Ovary (tissue), 9 donors: Measurements from ENCODE around the gene BLOC1S2. TPM values are rescaled to one million over a fixed set of nuclear protein-coding genes. Genes with fewer than 3 reads are reported as not detected.
"Not testable (repeated sequence)": the region's sequence is repeated elsewhere in the genome, so short reads cannot be mapped to it uniquely, and the experiment has no call there.

Source experiments
- DNase-seq, 5 donors: peaks; one replicate each; pipeline ENCODE4 v3.0.0-alpha.2; 2019 to 2020
- H3K27ac ChIP-seq, 2 donors: fragments of 200-600 bp; one replicate each; pipeline versions ENCODE4 v1.5.1 to v1.8.0; 2019 to 2022
- H3K27me3 ChIP-seq: fragments of 200-600 bp; one replicate; pipeline ENCODE4 v1.8.0; 2022
- H3K36me3 ChIP-seq: fragments of 200-600 bp; sonication (generic); one replicate; pipeline ENCODE4 v1.5.1; 2019
- H3K4me1 ChIP-seq: one replicate; pipeline ENCODE4 v1.8.1; 2013; ENCODE audit warnings: mild to moderate bottlenecking, moderate library complexity; ENCODE audit not compliant: insufficient read depth
- H3K4me3 ChIP-seq: fragments of 200-600 bp; sonication (generic); one replicate; pipeline ENCODE4 v1.5.1; 2017
- H3K9me3 ChIP-seq, 2 donors: fragments of 200-600 bp in 1 of 2; sonication (generic) in 1 of 2; one replicate each; pipeline versions ENCODE4 v1.5.1 to v1.8.1; 2013 to 2019; ENCODE audit warnings: mild to moderate bottlenecking in 1 of 2, moderate library complexity in 1 of 2
- CTCF ChIP-seq, 3 donors: fragments of 450-650 bp in 2 of 3; fragments of 200-600 bp in 1 of 3; IDR thresholded peaks; one replicate each; pipeline versions ENCODE4 v1.5.1 to v1.8.0; 2016 to 2022; ENCODE audit warnings: antibody characterized with exemption in 3 of 3, mild to moderate bottlenecking in 1 of 3
- EP300 ChIP-seq: sonication (generic); formaldehyde crosslinking; IDR thresholded peaks from one replicate; pipeline ENCODE4 v1.6.1; 2017; ENCODE audit warnings: antibody characterized with exemption
- POLR2A ChIP-seq: fragments of 450-650 bp; IDR thresholded peaks from one replicate; pipeline ENCODE4 v1.6.1; 2017; ENCODE audit warnings: antibody characterized with exemption, mild to moderate bottlenecking, moderate library complexity
- WGBS, 3 donors: extraction: QIAGEN DNeasy Blood & Tissue Kit in 1 of 3; methylation state at CpG; one replicate each; pipeline versions ENCODE4 v1.1.5 to v1.1.7; 2013 to 2017; 5-methylcytosine and 5-hydroxymethylcytosine counted together
- intact Hi-C, 4 donors: fragments of 100-400 bp; cut with DNase I; formaldehyde crosslinking; loops; one replicate each; pipeline versions ENCODE4 v1.11.0 to v1.15.1; 2022 to 2023
- polyA plus RNA-seq, 2 donors: library from polyadenylated mRNA; stranded (reverse); fragments of 200-250 nt in 1 of 2; fragments of 350-450 nt in 1 of 2; fragmentation: Illumina TruSeq in 1 of 2; extraction: RNeasy Lipid Tissue Mini Kit (QIAGEN cat#74804) in 1 of 2; gene quantifications; one replicate each; pipeline ENCODE4 v1.2.3, GENCODE V29; 2013 to 2014
- total RNA-seq, 7 donors: library from RNA; depleted of rRNA in 2 of 7; stranded (reverse); fragments of >200 nt in 2 of 7; fragmentation: NEBNext Ultra II Directional in 3 of 7; extraction: Animal tissue kit (Norgen Biotek cat#: 25700) in 3 of 7; gene quantifications; one replicate each; pipeline versions ENCODE4 v1.1.0 to v1.2.4, GENCODE V29; 2016 to 2023
- donor health status: DM: no; HTN: no; CAD: no; lungs with moderate emphysema.
- donor health status: DM: no; HTN: no; CAD: no.
- donor health status: Bipolar disorder and iron deficiency.
- donor health status: DM: yes; HTN: yes; CAD: no.
- donor health status: DM: no; HTN: no; CAD: no.
- donor health status: DM: yes; HTN: yes; CAD: no.

BLOC1S2 gene
- total and polyA plus RNA-seq, 9 donors = 14.4 to 34.4 (median 24.6) TPM

GRCh38 chr10:100282907-100283306 lies 3.6 kb downstream of the BLOC1S2 start:
- Histone ChIP-seq H3K27me3 (no peaks in the 10 kb centered on the region), H3K4me1 (peaks cover 2% of the 10 kb centered on the region), H3K27ac (no peak overlapping the region), H3K4me3 (no peak overlapping the region), H3K36me3 (no peaks in the 10 kb centered on the region), H3K9me3 (no peaks in the 10 kb centered on the region)
- intact Hi-C loops = no loop called here
- TF ChIP-seq POLR2A = no peak
- TF ChIP-seq EP300 = no peak
- no peak for TF ChIP-seq CTCF (IDR thresholded peaks at IDR 0.05)
- 95 to 98% (median 96%) methylated on average over 3 of the region's 3 CpGs for WGBS, 3 donors
- no peak for DNase-seq

- 87 to 97% (median 95%) methylated on average over 14 to 20 of the region's 31 CpGs for WGBS, 3 donors
- H3K4me3 ChIP-seq, H3K4me1 ChIP-seq, intact Hi-C loops, H3K9me3 ChIP-seq, H3K36me3 ChIP-seq, DNase-seq, H3K27me3 ChIP-seq, H3K27ac ChIP-seq: not testable (repeated sequence)
These were observed 9.5 kb downstream of the BLOC1S2 start for GRCh38 chr10:100276971-100277370.

- Histone ChIP-seq H3K27ac (peak within 1 kb of the TSS in 1 of 2 donors; percentile 45), H3K36me3 (no peaks in the 10 kb centered on the region), H3K27me3 (no peaks in the 10 kb centered on the region), H3K4me1 (peaks cover 4% of the 10 kb centered on the region), H3K9me3 (no peaks in the 10 kb centered on the region), H3K4me3 (peak within 1 kb of the TSS; percentile 50)
- TF ChIP-seq CTCF (IDR thresholded peaks at IDR 0.05) = peak in 1 of 3 donors; percentile 14
- peak; percentile 54 for TF ChIP-seq POLR2A
- TF ChIP-seq EP300 = no peak
- intact Hi-C loops = no loop called here
- DNase-seq = peak; percentile 82 to 91 (median 85)
- 1 to 2% (median 1%) methylated on average over 49 of the region's 49 CpGs for WGBS, 3 donors
These were observed 19.0 kb downstream of the BLOC1S2 start, which contains the start of gene CWF19L1 for GRCh38 chr10:100267239-100268104. Gene CWF19L1 (minus strand): TSS chr10:100267638. CDS start chr10:100267593, 45 bp downstream.

GRCh38 chr10:100265821-100266485 lies 20.5 kb downstream of the BLOC1S2 start:
- WGBS, 3 donors = 89 to 92% (median 90%) methylated on average over 15 of the region's 15 CpGs
- no peak overlapping the region for H3K4me3 ChIP-seq
- H3K4me1 ChIP-seq = peaks cover 4% of the 10 kb centered on the region
- no peaks in the 10 kb centered on the region for H3K27me3 ChIP-seq
- H3K36me3 ChIP-seq = no peaks in the 10 kb centered on the region
- TF ChIP-seq POLR2A (no peak), EP300 (no peak), CTCF (IDR thresholded peaks at IDR 0.05) (no peak)
- no peak overlapping the region for H3K27ac ChIP-seq
- intact Hi-C loops = no loop called here
- no peaks in the 10 kb centered on the region for H3K9me3 ChIP-seq
- DNase-seq = no peak

GRCh38 chr10:100254191-100254590 lies 32.3 kb downstream of the BLOC1S2 start:
- no peak for TF ChIP-seq CTCF (IDR thresholded peaks at IDR 0.05)
- TF ChIP-seq POLR2A = no peak
- no peak for TF ChIP-seq EP300
- no peaks in the 10 kb centered on the region for H3K36me3 ChIP-seq
- DNase-seq = no peak
- no peaks in the 10 kb centered on the region for H3K9me3 ChIP-seq
- H3K27ac ChIP-seq = no peak overlapping the region
- intact Hi-C loops = no loop called here
- no peak overlapping the region for H3K4me3 ChIP-seq
- 93 to 97% (median 93%) methylated on average over 3 of the region's 3 CpGs for WGBS, 3 donors
- no peaks in the 10 kb centered on the region for H3K27me3 ChIP-seq
- H3K4me1 ChIP-seq = no peaks in the 10 kb centered on the region
